ENCODE data around the gene OR52A1. TPM values are rescaled to one million over a fixed set of nuclear protein-coding genes. Genes with fewer than 3 reads are reported as not detected.

The OR52A1 gene
- total and polyA plus RNA-seq, 7 donors: not detected

DNA sequence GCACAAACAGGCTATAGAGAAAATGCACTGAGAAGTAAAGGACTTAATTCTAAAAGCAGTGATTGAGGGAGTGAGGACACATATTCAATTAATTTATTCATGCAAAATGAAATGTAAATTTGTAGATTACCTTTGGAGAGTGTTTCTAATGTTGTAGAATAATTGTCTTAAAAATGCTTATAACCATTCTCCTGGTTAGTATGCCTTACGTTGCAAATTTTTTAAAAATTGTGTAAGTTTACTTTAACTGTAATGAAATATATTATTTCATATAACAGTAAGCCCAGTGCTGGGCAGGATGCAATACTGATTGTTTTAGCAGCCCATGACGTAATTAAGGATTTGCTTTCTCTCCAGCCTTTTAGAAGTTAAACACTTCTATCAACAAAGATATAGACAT lies 58.5 kb downstream of the OR52A1 start:
- intact Hi-C loops (cut with DNase I): no loop called here
- no peak for DNase-seq
- TF ChIP-seq EP300 (IDR thresholded peaks at IDR 0.05) (no peak), POLR2A (IDR thresholded peaks at IDR 0.05) (no peak), POLR2AphosphoS5 (IDR thresholded peaks at IDR 0.05) (no peak), CTCF (IDR thresholded peaks at IDR 0.05) (no peak)
- Histone ChIP-seq H3K4me3 (no peak overlapping the region), H3K9me3 (no peaks in the 10 kb centered on the region), H3K4me1 (no peaks in the 10 kb centered on the region), H3K36me3 (no peaks in the 10 kb centered on the region), H3K27ac (no peak overlapping the region), H3K27me3 (no peaks in the 10 kb centered on the region)
- 82 to 85% methylated on average over 2 of the region's 2 CpGs for WGBS, 2 donors

Other genes starting within 250 kb of the OR52A1 start
- gene OR51G2, start 235.4 kb downstream of the OR52A1 start, total RNA-seq: not detected
- not detected for gene OR51G2, start 235.4 kb downstream of the OR52A1 start, polyA plus RNA-seq
- not detected for gene OR51G1, start 230.4 kb downstream of the OR52A1 start, total RNA-seq
- not detected for gene OR51G1, start 230.4 kb downstream of the OR52A1 start, polyA plus RNA-seq
- gene OR51A4, start 207.2 kb downstream of the OR52A1 start, total RNA-seq: not detected
- not detected for gene OR51A4, start 207.2 kb downstream of the OR52A1 start, polyA plus RNA-seq
- gene OR51A2, start 199.0 kb downstream of the OR52A1 start, total RNA-seq: not detected
- gene OR51A2, start 199.0 kb downstream of the OR52A1 start, polyA plus RNA-seq: not detected
- not detected for gene OR51L1, start 159.9 kb downstream of the OR52A1 start, total RNA-seq
- not detected for gene OR51L1, start 159.9 kb downstream of the OR52A1 start, polyA plus RNA-seq
- not detected for gene OR52J3, start 108.2 kb downstream of the OR52A1 start, total RNA-seq
- gene OR52J3, start 108.2 kb downstream of the OR52A1 start, polyA plus RNA-seq: not detected
- not detected for gene OR52E2, start 95.1 kb downstream of the OR52A1 start, total RNA-seq
- gene OR52E2, start 95.1 kb downstream of the OR52A1 start, polyA plus RNA-seq: not detected
- not detected for gene OR52E1, start 85.2 kb downstream of the OR52A1 start, total RNA-seq
- gene OR52E1, start 85.2 kb downstream of the OR52A1 start, polyA plus RNA-seq: not detected
- not detected for gene OR52A5, start 16.4 kb downstream of the OR52A1 start, total RNA-seq
- gene OR52A5, start 16.4 kb downstream of the OR52A1 start, polyA plus RNA-seq: not detected
- gene OR51V1, start 45.9 kb upstream of the OR52A1 start, total RNA-seq: not detected
- gene OR51V1, start 45.9 kb upstream of the OR52A1 start, polyA plus RNA-seq: not detected
- 10 to 100 TPM in 1 of 4 donors, 1 to 10 TPM in 3; 2.5 to 57.3 (median 5.8) TPM for gene HBB, start 72.3 kb upstream of the OR52A1 start, total RNA-seq
- gene HBB, start 72.3 kb upstream of the OR52A1 start, polyA plus RNA-seq: 1 to 10 TPM in 2 of 3 donors, not detected in 1; 1.6 to 3.3 TPM
- not detected for gene HBD, start 79.7 kb upstream of the OR52A1 start, total RNA-seq
- not detected for gene HBD, start 79.7 kb upstream of the OR52A1 start, polyA plus RNA-seq
- not detected for gene HBG1, start 95.1 kb upstream of the OR52A1 start, total RNA-seq
- gene HBG1, start 95.1 kb upstream of the OR52A1 start, polyA plus RNA-seq: not detected
- gene HBG2, start 100.0 kb upstream of the OR52A1 start, total RNA-seq: not detected
- gene HBG2, start 100.0 kb upstream of the OR52A1 start, polyA plus RNA-seq: not detected
- gene HBE1, start 115.2 kb upstream of the OR52A1 start, total RNA-seq: not detected
- gene HBE1, start 115.2 kb upstream of the OR52A1 start, polyA plus RNA-seq: not detected
- gene OR51B4, start 147.2 kb upstream of the OR52A1 start, total RNA-seq: not detected
- gene OR51B4, start 147.2 kb upstream of the OR52A1 start, polyA plus RNA-seq: not detected
- 1 to 10 TPM in 1 of 4 donors, under 1 TPM in 1, not detected in 2; 0.66 to 1.1 TPM for gene OR51B2, start 169.5 kb upstream of the OR52A1 start, total RNA-seq
- not detected for gene OR51B2, start 169.5 kb upstream of the OR52A1 start, polyA plus RNA-seq
- 1 to 10 TPM in 1 of 4 donors, not detected in 3; 1.3 TPM for gene OR51B5, start 188.8 kb upstream of the OR52A1 start, total RNA-seq
- gene OR51B5, start 188.8 kb upstream of the OR52A1 start, polyA plus RNA-seq: not detected
- not detected for gene OR51B6, start 196.8 kb upstream of the OR52A1 start, total RNA-seq
- gene OR51B6, start 196.8 kb upstream of the OR52A1 start, polyA plus RNA-seq: not detected
- gene OR51M1, start 229.1 kb upstream of the OR52A1 start, total RNA-seq: not detected
- under 1 TPM in 1 of 3 donors, not detected in 2; under 0.01 TPM for gene OR51M1, start 229.1 kb upstream of the OR52A1 start, polyA plus RNA-seq